Esophagus squamous epithelium (tissue), 5 donors: ENCODE measurements around the gene ARHGAP26. TPM values are rescaled to one million over a fixed set of nuclear protein-coding genes. Genes with fewer than 3 reads are reported as not detected.

ENCODE experiments used
- DNase-seq: peaks from one replicate; lab custom pipeline; 2025; lab: John Stamatoyannopoulos, UW
- H3K27ac ChIP-seq, 4 donors: fragments of 200-600 bp; sonication (generic); one replicate each; pipeline ENCODE4 v1.5.1; 2016 to 2019; ENCODE audit warnings: mild to moderate bottlenecking in 1 of 4
- H3K27me3 ChIP-seq, 4 donors: fragments of 200-600 bp; sonication (generic); 1 replicate in 3 of 4; 2 replicates in 1 of 4; pipeline versions ENCODE4 v1.5.1 to v1.6.0; 2017 to 2021; ENCODE audit warnings: antibody characterized with exemption in 1 of 4
- H3K36me3 ChIP-seq, 3 donors: fragments of 200-600 bp; sonication (generic); one replicate each; pipeline ENCODE4 v1.5.1; 2016 to 2019
- H3K4me1 ChIP-seq, 3 donors: fragments of 200-600 bp; sonication (generic); one replicate each; pipeline ENCODE4 v1.5.1; 2017 to 2019
- H3K4me3 ChIP-seq, 4 donors: fragments of 200-600 bp; sonication (generic); 1 replicate in 3 of 4; 2 replicates in 1 of 4; pipeline ENCODE4 v1.5.1; 2016 to 2019; ENCODE audit warnings: mild to moderate bottlenecking in 2 of 4, moderate library complexity in 1 of 4
- H3K9me3 ChIP-seq, 3 donors: fragments of 200-600 bp; sonication (generic); one replicate each; pipeline ENCODE4 v1.5.1; 2016 to 2019
- CTCF ChIP-seq, 6 experiments: fragments of 450-650 bp in 4 of 6; fragments of 200-600 bp in 2 of 6; sonication (generic) in 2 of 6; IDR thresholded peaks; one replicate each; pipeline ENCODE4 v1.5.1; 2016 to 2019; ENCODE audit warnings: antibody characterized with exemption in 6 of 6, mild to moderate bottlenecking in 4 of 6, moderate library complexity in 4 of 6
- POLR2A ChIP-seq, 4 donors: fragments of 450-650 bp; IDR thresholded peaks; one replicate each; pipeline ENCODE4 v1.6.1; 2017; ENCODE audit warnings: antibody characterized with exemption in 4 of 4, mild to moderate bottlenecking in 4 of 4, moderate library complexity in 3 of 4
- WGBS, 2 donors: methylation state at CpG; one replicate each; pipeline ENCODE4 v1.1.5; 2018; 5-methylcytosine and 5-hydroxymethylcytosine counted together
- intact Hi-C: fragments of 100-400 bp; cut with DNase I; formaldehyde crosslinking; loops from one replicate; pipeline ENCODE4 v1.15.0; 2022
- total RNA-seq, 4 donors: library from RNA; depleted of rRNA; stranded (reverse); fragments of >200 nt; gene quantifications; one replicate each; pipeline ENCODE4 v1.1.0, GENCODE V29; 2016
- donor health status: DM: yes; HTN: yes; CAD: no.

ARHGAP26 gene
- total RNA-seq, 4 donors from 2014 or later = 4.4 to 18.7 (median 15.4) TPM

DNA sequence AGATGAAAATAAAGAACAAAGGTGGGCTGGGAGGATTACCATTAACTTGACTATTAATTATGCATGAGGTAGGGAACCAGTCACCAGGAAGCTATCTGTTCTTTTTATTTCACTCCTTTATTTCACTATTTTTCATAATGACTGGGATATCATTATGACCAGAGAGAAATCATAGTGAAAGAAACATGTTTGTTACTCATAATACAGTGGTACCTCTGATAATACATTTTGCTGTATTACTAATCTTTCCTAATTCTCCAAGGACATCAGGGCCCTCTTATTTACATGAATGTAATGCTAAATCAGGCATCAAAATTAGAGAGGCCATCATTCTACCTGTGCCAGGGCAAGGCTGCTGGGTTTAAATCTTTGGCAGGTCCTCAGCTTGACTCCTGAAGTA, 379.6 kb downstream of the ARHGAP26 start:
- TF ChIP-seq CTCF (IDR thresholded peaks at IDR 0.05) (no peak), POLR2A (IDR thresholded peaks at IDR 0.05) (no peak)
- H3K27ac ChIP-seq = no peak overlapping the region
- no peaks in the 10 kb centered on the region for H3K27me3 ChIP-seq
- no peak for DNase-seq
- H3K4me3 ChIP-seq = no peak overlapping the region
- H3K4me1 ChIP-seq = peaks cover 6 to 62% (median 31%) of the 10 kb centered on the region in 3 donors
- H3K9me3 ChIP-seq = no peaks in the 10 kb centered on the region
- intact Hi-C loops = no loop called here
- peaks cover 0 to 25% (median 0%) of the 10 kb centered on the region in 3 donors for H3K36me3 ChIP-seq

GRCh38 chr5:143151056-143151700, 381.0 kb downstream of the ARHGAP26 start:
- H3K4me3 ChIP-seq = no peak overlapping the region
- intact Hi-C loops = no loop called here
- H3K27ac ChIP-seq = no peak overlapping the region
- WGBS, 2 donors = 85 to 93% methylated on average over 3 of the region's 3 CpGs
- H3K9me3 ChIP-seq = no peaks in the 10 kb centered on the region
- H3K4me1 ChIP-seq = peaks cover 6 to 56% (median 31%) of the 10 kb centered on the region in 3 donors
- H3K36me3 ChIP-seq = peaks cover 0 to 25% (median 0%) of the 10 kb centered on the region in 3 donors
- no peaks in the 10 kb centered on the region for H3K27me3 ChIP-seq
- TF ChIP-seq CTCF (IDR thresholded peaks at IDR 0.05) = no peak
- TF ChIP-seq POLR2A (IDR thresholded peaks at IDR 0.05) = no peak
- DNase-seq = no peak

GRCh38 chr5:143152445-143152844, 382.3 kb downstream of the ARHGAP26 start:
- no peak for DNase-seq
- Histone ChIP-seq H3K4me3 (no peak overlapping the region), H3K27me3 (no peaks in the 10 kb centered on the region), H3K36me3 (peaks cover 0 to 22% (median 0%) of the 10 kb centered on the region in 3 donors), H3K9me3 (no peaks in the 10 kb centered on the region), H3K27ac (peak overlapping the region in 3 of 4 donors; percentile 48 to 78 (median 76)), H3K4me1 (peaks cover 6 to 51% (median 27%) of the 10 kb centered on the region in 3 donors)
- 100% methylated on average over 2 of the region's 2 CpGs for WGBS, 2 donors
- intact Hi-C loops = no loop called here
- no peak for TF ChIP-seq CTCF (IDR thresholded peaks at IDR 0.05)
- TF ChIP-seq POLR2A (IDR thresholded peaks at IDR 0.05) = no peak

DNA sequence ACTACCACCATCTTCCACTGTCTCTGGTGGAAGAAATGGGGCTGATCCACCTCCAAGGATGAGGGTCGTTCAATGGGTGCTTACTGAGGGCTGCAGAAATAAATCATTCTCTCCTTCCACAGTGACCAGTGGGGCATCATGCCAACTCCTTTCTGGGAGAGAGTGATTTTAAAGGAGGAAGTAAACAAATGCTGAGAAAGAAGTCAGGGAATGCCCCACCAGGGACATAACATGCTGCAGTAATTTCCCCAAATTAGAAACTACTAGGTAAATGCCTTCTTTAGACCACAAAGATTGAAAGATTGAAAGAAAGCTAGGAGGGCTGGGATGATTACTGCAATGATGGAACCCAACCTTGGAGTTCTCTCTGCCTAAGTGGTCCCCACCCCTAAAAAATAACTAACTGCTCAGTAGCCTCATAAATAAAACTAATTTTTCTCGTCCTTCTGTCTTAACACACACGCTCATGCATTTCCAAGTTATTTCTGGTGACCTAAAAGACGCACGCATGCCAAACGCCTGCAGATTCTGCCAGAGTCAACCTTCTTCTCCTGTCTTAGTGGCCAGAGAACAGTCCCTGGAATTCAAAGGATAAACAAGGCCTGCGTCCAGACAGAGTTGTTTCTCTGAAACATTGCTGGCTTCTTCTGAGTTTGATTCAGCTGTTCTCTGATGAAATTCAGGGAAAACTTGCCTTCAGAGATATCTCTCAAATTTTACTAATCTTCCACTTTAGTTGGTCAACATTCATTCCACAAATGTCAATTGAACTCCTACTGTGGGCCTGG, 383.3 kb downstream of the ARHGAP26 start:
- Histone ChIP-seq H3K27ac (peak overlapping the region; percentile 19 to 78 (median 72)), H3K9me3 (no peaks in the 10 kb centered on the region), H3K4me1 (peaks cover 6 to 40% (median 24%) of the 10 kb centered on the region in 3 donors), H3K27me3 (no peaks in the 10 kb centered on the region), H3K36me3 (peaks cover 0 to 12% (median 0%) of the 10 kb centered on the region in 3 donors), H3K4me3 (no peak overlapping the region)
- DNase-seq = no peak
- intact Hi-C loops = no loop called here
- WGBS, 2 donors = 68 to 72% methylated on average over 7 of the region's 7 CpGs
- TF ChIP-seq POLR2A (IDR thresholded peaks at IDR 0.05) (no peak), CTCF (IDR thresholded peaks at IDR 0.05) (no peak)
